WTC11 (cell line): Measurements from ENCODE around the gene TXNRD1. TPM values are rescaled to one million over a fixed set of nuclear protein-coding genes. Genes with fewer than 3 reads are reported as not detected.

ENCODE experiments used
- ATAC-seq: fragments of 200-7000 bp; cut with Tn5 transposase; 2 replicates; pipeline ENCODE4 v1.10.0; 2021; ENCODE audit warnings: mild to moderate bottlenecking, moderate library complexity
- CTCF ChIA-PET: fragments of 300-600 bp; sonication (Branson Sonifier 250); formaldehyde crosslinking; loops from one replicate; lab custom pipeline; 2021; ENCODE audit warnings: antibody characterized with exemption; lab: Charles Lee
- POLR2A ChIA-PET: fragments of 350-600 bp; sonication (Branson Sonifier 250); formaldehyde crosslinking; loops from one replicate; lab custom pipeline; 2021; ENCODE audit warnings: antibody characterized with exemption; lab: Charles Lee
- DNase-seq: peaks from one replicate; pipeline ENCODE4 v3.0.0; 2021; ENCODE audit warnings: low spot score
- H3K27ac Mint-ChIP-seq: 2 replicates; pipeline ENCODE4 v1.8.0; 2021; ENCODE audit warnings: mixed read lengths
- H3K27me3 Mint-ChIP-seq: 2 replicates; pipeline ENCODE4 v1.8.0; 2021; ENCODE audit warnings: low read depth, mild to moderate bottlenecking, moderate library complexity, mixed read lengths
- H3K36me3 Mint-ChIP-seq: 2 replicates; pipeline ENCODE4 v1.8.0; 2021; ENCODE audit warnings: mixed read lengths
- H3K4me1 Mint-ChIP-seq: 2 replicates; pipeline ENCODE4 v1.8.0; 2022; ENCODE audit warnings: mixed read lengths
- H3K4me3 Mint-ChIP-seq: 2 replicates; pipeline ENCODE4 v1.8.0; 2021; ENCODE audit warnings: mild to moderate bottlenecking, moderate library complexity, mixed read lengths
- H3K9me3 Mint-ChIP-seq: 2 replicates; pipeline ENCODE4 v1.8.0; 2021; ENCODE audit warnings: mixed read lengths
- AFF4 ChIP-seq: sonication (generic); formaldehyde crosslinking; IDR thresholded peaks from 2 replicates; pipeline ENCODE4 v1.8.1; 2023; ENCODE audit warnings: mild to moderate bottlenecking, missing genetic modification reagents, borderline replicate concordance
- CTCF ChIP-seq: fragments of 200-600 bp; IDR thresholded peaks from 2 replicates; pipeline ENCODE4 v1.8.0; 2022; ENCODE audit warnings: antibody characterized with exemption
- E2F4 ChIP-seq: sonication (generic); formaldehyde crosslinking; IDR thresholded peaks from 2 replicates; pipeline ENCODE4 v1.8.1; 2022; ENCODE audit warnings: low read depth, mild to moderate bottlenecking, moderate library complexity, missing genetic modification reagents, borderline replicate concordance
- MXD4 ChIP-seq: fragments of 250-450 bp; sonication (Bioruptor Pico); IDR thresholded peaks from 2 replicates; pipeline ENCODE4 v1.8.0; 2021; ENCODE audit warnings: mild to moderate bottlenecking, moderate library complexity, borderline replicate concordance
- PRRX2 ChIP-seq: fragments of 250-450 bp; sonication (Bioruptor Pico); IDR thresholded peaks from 2 replicates; pipeline ENCODE4 v1.8.0; 2021; ENCODE audit warnings: mild to moderate bottlenecking
- USF2 ChIP-seq: sonication (generic); formaldehyde crosslinking; IDR thresholded peaks from 2 replicates; pipeline ENCODE4 v1.8.1; 2023; ENCODE audit warnings: mild to moderate bottlenecking, missing genetic modification reagents, moderate library complexity
- ZMAT4 ChIP-seq: fragments of 250-450 bp; sonication (Bioruptor Pico); IDR thresholded peaks from 2 replicates; pipeline ENCODE4 v1.9.0; 2021; ENCODE audit warnings: mild to moderate bottlenecking
- total RNA-seq: library from RNA; stranded (reverse); gene quantifications from 3 replicates; pipeline ENCODE4 v1.2.3, GENCODE V29; 2021
- TF ChIP-seq, protein P1 (sequence below): sonication (generic); formaldehyde crosslinking; IDR thresholded peaks from 2 replicates; pipeline ENCODE4 v1.8.0; 2023; ENCODE audit warnings: missing genetic modification reagents, mild to moderate bottlenecking, borderline replicate concordance

TXNRD1 gene
- total RNA-seq, 1 experiment from 2014 or later: 113 TPM

- TF ChIP-seq, protein P1, sequence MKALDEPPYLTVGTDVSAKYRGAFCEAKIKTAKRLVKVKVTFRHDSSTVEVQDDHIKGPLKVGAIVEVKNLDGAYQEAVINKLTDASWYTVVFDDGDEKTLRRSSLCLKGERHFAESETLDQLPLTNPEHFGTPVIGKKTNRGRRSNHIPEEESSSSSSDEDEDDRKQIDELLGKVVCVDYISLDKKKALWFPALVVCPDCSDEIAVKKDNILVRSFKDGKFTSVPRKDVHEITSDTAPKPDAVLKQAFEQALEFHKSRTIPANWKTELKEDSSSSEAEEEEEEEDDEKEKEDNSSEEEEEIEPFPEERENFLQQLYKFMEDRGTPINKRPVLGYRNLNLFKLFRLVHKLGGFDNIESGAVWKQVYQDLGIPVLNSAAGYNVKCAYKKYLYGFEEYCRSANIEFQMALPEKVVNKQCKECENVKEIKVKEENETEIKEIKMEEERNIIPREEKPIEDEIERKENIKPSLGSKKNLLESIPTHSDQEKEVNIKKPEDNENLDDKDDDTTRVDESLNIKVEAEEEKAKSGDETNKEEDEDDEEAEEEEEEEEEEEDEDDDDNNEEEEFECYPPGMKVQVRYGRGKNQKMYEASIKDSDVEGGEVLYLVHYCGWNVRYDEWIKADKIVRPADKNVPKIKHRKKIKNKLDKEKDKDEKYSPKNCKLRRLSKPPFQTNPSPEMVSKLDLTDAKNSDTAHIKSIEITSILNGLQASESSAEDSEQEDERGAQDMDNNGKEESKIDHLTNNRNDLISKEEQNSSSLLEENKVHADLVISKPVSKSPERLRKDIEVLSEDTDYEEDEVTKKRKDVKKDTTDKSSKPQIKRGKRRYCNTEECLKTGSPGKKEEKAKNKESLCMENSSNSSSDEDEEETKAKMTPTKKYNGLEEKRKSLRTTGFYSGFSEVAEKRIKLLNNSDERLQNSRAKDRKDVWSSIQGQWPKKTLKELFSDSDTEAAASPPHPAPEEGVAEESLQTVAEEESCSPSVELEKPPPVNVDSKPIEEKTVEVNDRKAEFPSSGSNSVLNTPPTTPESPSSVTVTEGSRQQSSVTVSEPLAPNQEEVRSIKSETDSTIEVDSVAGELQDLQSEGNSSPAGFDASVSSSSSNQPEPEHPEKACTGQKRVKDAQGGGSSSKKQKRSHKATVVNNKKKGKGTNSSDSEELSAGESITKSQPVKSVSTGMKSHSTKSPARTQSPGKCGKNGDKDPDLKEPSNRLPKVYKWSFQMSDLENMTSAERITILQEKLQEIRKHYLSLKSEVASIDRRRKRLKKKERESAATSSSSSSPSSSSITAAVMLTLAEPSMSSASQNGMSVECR: no peak
- TF ChIP-seq PRRX2 (CRISPR knock-in tag) (no peak), USF2 (CRISPR knock-in tag) (no peak), MXD4 (CRISPR knock-in tag) (no peak)
Measured at GRCh38 chr12:104199964-104200363, 15.6 kb upstream of the TXNRD1 start (continued).

DNA sequence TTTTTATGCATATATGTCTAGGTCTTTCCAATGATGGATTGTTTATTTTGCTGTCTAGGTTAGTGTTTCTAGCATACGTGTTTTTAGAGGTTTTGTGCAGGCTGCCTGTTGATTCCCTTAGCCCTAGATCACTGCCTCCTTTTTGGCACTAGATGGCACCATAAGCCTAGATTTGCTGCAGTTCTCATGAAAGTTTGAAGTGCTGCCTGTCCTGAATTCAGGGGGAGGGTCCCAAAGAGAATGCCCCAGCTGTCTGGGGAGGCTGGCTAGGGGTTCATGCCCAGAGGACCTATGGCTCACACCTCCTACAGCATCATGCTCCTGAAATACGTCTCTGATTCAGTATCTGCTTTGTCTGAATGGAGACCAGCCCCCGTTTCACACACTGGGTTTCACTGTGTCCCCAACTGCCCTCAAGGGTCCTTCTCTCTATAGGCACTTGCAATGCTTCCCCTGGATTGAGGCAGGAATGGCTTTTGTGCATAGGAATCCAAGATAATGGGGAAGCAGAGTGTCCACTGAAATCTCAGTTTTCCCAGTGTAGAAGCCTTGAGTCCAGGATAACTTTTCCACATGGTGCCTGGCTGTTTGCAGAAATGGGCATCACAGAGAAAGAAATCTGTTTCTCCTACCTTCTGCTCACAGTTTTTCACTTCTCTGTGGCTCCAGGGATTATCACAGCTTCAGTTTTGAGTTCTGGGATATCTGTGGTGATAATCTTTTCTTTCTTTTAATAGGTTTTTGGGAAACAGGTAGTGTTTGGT is 14.2 kb upstream of the TXNRD1 start:
- ATAC-seq: peak; percentile 97
- Mint-ChIP-seq H3K27ac (no peak overlapping the region), H3K36me3 (peaks cover 11% of the 10 kb centered on the region), H3K4me1 (peaks cover 11% of the 10 kb centered on the region), H3K27me3 (no peaks in the 10 kb centered on the region), H3K9me3 (peaks cover 13% of the 10 kb centered on the region), H3K4me3 (no peak overlapping the region)
- POLR2A ChIA-PET: interaction anchor here (0.6 kb wide), 1 partner anchor 11 kb away, joined by 4 read pairs; no protein-coding TSS in a partner anchor
- DNase-seq: peak; percentile 50
- CTCF ChIA-PET: interaction anchor here (0.6 to 2.9 kb wide), 9 partner anchors 9 to 838 kb away, joined by 3 to 10 read pairs (median 3); no protein-coding TSS in a partner anchor
- TF ChIP-seq CTCF (peak; percentile 57; the same call in 1 of the 2 replicates), E2F4 (CRISPR knock-in tag) (no peak)

- no peak for TF ChIP-seq ZMAT4 (CRISPR knock-in tag)
- no peak for TF ChIP-seq AFF4 (CRISPR knock-in tag)
- TF ChIP-seq, all 79 proteins: peak for 0
- Mint-ChIP-seq H3K4me1 (peaks cover 16% of the 10 kb centered on the region), H3K9me3 (peaks cover 11% of the 10 kb centered on the region), H3K36me3 (peaks cover 10% of the 10 kb centered on the region), H3K4me3 (no peak overlapping the region), H3K27ac (0 out of 2 replicates have a peak overlapping the region, but pooled peaks have one; percentile 14), H3K27me3 (no peaks in the 10 kb centered on the region)
- no peak for DNase-seq
- ChIA-PET POLR2A (interaction anchor here (0.8 to 0.9 kb wide), 2 partner anchors 99 to 825 kb away, joined by 3 read pairs; partner anchors contain the start of gene EID3), CTCF (interaction anchor here (0.6 to 3.9 kb wide), 3 partner anchors 18 to 586 kb away, joined by 3 to 9 read pairs (median 3); no protein-coding TSS in a partner anchor)
- ATAC-seq: no peak
Measured at GRCh38 chr12:104204690-104205480, 10.7 kb upstream of the TXNRD1 start.
